Measurements from ENCODE around the gene TRIM46.
A peak's percentile ranks its signal among the peaks of the same experiment; 100 is the strongest.
"Not testable (repeated sequence)": the region's sequence is repeated elsewhere in the genome, so short reads cannot be mapped to it uniquely, and the experiment has no call there.

TRIM46 gene

DNA sequence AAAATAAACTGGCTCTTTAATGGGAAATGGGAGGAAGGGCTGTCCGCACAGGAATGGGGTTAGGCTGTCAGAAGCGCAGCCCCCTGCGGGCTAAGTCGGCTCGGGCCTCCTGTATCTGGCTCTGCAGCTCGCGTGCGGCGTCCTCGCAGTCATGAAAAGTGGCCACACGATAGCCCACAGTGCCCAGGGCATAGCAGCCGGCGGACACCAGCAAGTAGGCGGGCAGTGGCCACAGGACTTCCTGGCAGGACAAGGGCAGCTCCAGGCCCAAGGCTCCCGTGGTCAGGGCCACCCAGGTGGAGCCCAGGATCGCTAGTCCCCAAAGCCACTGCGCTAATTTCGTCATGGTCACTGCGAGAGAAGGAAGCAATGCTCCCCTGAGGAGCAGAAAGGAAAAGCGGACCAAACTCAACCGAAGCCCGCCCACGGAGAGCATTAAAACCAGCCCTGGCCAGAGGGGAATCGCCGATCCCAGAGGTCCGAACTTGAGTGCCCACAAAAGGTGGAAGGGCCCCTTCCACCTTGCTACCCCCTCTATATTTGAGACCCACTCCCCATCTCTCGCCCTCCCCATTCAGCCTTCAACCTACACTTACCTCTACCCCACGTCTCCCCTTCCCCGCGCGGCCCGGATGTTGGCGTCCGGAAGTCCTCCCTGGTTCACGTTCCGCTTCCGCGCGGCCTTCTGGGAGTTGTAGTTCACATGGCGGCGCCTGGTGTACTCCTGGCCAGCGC is 33.6 kb upstream of the TRIM46 start, which contains the start of gene DPM3:
DPM3 (minus strand) TSS at position 637 of the 735 bp plus-strand sequence; CDS start at position 346, 291 bp downstream.
- DNase-seq, result peak; percentile 65

- DNase-seq, result no peak
These were observed 33.1 kb upstream of the TRIM46 start for GRCh38 chr1:155140630-155140953.

DNA sequence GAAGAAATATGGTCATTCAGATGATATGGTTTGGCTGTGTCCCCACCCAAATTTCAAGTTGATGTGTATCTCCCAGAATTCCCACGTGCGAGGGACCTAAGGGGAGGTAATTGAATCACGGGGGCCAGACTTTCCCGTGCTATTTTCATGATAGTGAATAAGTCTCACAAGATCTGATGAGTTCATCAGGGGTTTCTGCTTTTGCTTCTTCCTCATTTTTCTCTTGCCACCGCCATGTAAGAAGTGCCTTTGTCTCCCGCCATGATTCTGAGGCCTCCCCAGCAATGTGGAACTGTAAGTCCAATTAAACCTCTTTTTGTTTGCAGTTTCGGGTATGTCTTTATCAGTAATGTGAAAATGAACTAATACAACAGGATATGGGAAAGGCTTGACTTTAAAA is 31.9 kb upstream of the TRIM46 start:
- DNase-seq, result no peak

GRCh38 chr1:155145491-155145890 is 28.2 kb upstream of the TRIM46 start:
- no peak for DNase-seq

DNA sequence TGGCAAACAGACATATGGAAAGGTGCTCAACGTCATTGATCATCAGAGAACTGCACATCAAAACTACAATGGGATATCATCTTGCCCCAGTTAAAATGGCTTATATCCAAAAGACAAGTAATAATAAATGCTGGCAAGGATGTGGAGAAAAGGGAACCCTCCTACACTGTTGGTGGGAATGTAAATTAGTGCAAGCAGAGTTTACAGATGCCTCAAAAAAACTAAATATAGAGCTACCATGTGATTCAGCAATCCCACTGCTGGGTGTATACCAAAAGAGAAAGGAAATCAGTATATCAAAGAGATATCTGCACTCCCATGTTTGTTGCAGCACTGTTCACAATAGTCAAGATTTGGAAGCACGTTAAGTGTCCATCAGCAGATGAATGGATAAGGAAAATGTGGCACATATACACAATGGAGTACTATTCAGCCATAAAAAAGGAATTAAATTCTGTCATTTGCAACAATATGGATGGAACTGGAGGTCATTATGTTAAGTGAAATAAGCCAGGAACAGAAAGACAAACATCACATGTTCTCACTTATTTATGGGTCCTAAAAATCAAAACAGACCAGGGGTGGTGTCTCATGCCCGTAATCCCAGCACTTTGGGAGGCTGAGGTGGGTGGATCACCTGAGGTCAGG is 17.5 kb upstream of the TRIM46 start:
- not testable (repeated sequence) for DNase-seq

- no peak for DNase-seq
These were observed 14.7 kb upstream of the TRIM46 start for GRCh38 chr1:155158991-155159390.

DNA sequence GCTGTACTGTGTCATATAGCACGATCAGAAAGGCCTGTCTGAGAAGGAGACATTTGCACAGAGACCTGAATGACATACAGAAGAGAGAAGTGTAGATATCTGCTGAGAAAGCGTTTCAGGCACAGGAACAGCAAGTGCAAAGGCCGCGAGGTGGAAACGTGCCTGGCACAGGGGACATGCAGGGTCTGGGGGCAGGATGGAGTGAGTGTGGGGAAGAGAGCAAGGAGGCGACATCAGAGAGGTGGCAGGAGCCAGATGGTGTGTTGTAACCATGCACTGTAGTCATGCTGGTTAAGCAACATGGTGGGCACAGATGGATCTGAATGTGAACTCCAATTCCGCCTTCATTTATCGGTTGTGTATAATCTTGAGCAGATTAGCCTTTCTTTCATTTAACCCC is 13.5 kb upstream of the TRIM46 start:
- no peak for DNase-seq

DNA sequence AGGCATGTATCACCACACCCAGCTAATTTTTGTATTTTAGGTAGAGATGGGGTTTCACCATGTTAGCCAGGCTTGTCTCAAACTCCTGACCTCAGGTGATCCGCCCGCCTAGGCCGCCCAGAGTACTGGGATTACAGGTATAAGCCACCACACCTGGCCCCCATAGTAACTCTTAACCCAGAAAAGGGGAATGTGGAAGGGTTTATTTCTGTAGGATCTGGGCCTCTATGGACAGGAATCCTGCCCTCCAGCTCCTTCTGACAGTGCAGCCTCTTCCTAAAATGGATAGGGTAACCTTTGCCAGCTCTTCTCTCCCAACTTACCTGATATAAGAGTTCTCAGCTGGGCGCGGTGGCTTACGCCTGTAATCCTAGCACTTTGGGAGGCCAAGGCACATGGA is 11.0 kb upstream of the TRIM46 start:
- DNase-seq, result not testable (repeated sequence)

GRCh38 chr1:155163785-155164184 is 9.9 kb upstream of the TRIM46 start:
- DNase-seq, result not testable (repeated sequence)

DNA sequence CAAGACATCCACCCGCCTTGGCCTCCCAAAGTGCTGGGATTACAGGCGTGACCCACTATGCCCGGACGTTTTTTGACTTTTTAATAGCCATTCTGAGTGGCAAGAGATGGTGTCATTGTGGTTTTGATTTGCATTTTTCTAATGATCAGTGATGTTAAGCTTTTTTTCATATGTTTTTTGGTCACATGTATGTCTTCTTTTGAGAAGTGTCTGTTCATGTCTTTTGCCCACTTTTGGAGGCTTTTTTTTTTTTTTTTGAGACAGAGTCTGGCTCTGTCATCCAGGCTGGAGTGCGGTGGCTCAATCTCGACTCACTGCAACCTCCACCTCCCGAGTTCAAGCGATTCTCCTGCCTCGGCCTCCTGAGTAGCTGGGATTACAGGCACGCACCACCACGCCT is 9.0 kb upstream of the TRIM46 start:
- not testable (repeated sequence) for DNase-seq

DNA sequence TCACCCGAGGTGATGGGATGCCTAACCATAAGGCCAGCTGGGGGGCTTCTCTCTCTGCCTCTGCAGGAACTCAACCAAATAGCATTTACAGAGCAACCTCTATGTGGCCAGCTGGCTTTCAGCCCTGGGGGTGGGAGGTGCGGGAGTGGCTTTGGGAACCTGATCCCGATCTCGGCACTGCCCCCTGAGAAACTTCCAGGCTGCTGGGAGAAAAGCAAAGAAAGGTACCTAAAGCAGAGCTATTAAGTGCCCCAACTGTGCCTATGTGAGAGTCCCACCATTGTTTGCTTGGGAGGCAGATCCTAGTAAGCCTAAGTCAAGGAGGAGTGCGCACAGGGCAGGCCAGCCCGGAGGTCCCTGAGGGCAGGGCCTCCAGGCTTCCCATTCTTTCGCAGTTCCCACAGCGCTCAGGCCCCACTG is 7.6 kb upstream of the TRIM46 start:
- no peak for DNase-seq

- no peak for DNase-seq
These were observed 7.0 kb upstream of the TRIM46 start for GRCh38 chr1:155166471-155167165.

DNA sequence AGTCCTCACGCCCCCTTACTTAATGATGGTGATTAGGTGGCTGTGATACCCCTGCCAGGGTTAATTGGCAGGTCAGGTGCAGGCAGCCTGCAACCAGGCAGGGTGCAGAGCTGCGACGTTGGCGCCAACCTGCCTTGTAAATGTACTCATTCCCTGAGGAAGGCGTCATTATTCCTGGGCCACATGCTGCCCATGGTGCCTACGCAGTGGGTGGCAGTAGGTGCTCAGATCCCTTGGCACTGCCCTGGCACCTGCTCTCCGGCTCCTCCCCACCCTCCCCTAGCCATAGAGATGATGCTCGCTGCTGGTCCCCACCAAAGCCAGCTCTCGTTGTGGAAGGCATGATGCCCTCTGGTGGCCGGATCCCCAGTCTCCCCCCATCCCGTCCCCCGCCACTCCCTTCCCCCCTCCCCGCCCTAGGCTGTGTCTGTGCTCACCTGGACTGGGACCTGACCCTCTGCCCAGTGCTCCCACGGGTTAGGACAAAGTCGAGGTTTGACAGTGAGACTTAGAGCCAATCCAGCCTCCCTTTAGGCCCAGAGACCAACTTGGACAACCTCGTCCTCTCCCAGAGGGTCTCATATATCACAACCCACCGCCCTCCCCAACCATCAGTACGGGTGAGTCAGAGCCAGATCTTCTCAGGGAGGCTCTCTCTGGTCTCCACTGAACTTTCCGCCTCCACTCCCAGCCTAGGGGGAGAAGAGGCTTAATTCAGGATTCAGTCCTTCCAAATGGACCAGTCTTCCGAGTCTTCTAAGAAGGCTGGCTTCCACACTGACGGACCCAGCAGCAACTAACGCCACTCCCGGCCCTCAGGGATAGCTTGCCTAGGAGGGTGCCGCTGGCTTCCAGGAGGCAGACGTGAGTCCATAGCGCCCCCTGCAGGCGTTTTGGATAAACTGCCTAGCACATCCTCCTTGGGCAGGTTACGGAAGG is 6.2 kb upstream of the TRIM46 start:
- DNase-seq, result peak; percentile 65

- DNase-seq, result not testable (repeated sequence)
These were observed 5.6 kb upstream of the TRIM46 start for GRCh38 chr1:155168105-155168445.

DNA sequence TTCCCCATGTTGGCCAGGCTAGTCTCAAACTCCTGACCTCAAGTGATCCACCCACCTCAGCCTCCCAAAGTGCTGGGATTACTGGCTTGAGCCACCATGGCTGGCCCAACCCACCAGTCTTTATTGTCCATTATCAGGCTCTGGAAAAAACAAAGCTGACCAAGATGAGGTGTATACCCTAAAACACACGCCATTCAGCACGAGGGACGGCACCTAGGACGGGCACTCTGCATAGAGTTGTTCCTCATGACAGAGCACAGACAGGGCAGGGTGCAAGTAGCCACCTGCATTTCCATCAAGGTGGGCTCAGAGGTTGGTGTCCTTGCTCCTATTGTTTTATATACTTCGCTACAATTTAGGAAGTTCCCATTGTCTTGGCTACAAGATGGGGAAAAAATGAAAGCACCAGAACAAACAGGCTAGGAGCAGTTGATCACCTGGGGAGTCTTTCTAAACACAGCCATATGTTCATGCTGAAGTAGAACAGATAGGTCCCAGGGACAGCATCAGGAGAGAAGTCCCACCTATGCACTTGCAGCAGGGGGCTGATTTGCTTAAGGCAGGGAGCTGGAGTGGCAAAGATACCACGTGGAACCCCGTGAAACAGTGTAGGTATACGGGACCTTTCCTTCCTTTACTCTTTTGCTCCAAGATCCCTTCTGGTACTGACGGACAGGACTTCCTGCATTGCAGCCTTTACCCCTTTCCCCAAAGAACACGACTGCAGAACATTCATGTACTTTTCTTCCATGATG is 5.0 kb upstream of the TRIM46 start:
- DNase-seq, result no peak

DNA sequence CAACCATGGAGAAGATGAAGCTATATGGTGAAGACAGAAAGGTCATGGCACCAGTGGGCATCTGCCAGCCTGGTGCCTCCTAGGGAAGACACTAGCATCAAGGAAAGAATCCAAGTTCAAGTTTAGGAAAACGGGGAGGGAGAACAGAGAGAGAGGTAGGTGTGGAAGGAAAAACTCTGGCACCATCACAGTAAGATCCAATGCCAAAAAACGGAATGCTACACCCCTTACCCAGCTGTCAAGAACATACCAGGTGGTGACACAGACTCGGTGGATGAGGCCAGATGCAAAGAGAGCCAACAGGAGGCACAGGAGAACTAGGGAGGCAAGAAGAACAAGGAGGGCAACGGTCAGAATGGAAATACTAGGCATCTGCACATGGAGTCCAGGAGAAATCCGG is 4.1 kb upstream of the TRIM46 start:
- DNase-seq, result no peak

- DNase-seq, result no peak
These were observed 3.4 kb upstream of the TRIM46 start for GRCh38 chr1:155170101-155170785.

DNA sequence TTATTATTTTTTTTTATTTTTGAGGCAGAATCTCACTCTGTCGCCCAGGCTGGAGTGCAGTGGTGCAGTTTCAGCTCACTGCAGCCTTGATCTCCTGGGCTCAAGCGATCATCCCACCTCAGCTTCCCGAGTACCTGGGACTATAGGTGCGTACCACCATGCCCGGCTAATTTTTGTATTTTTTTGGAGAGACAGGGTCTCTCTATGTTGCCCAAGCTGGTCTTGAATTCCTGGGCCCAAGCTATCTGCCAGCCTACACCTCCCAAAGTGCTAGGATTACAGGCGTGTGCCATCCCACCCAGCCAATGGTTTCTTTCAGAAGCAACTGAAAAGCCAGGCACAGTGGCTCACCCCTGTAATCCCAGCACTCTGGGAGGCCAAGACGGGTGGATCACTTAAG is 2.8 kb upstream of the TRIM46 start:
- DNase-seq, result no peak

GRCh38 chr1:155171836-155172731 is 1.6 kb upstream of the TRIM46 start:
- no peak for DNase-seq

GRCh38 chr1:155172732-155173477 is 744 bp upstream of the TRIM46 start, which contains the start of gene KRTCAP2:
Gene KRTCAP2 (minus strand): TSS chr1:155173304. CDS start chr1:155173224, 80 bp downstream.
- DNase-seq, result peak; percentile 93
